RWPE1 (cell line): Measurements from ENCODE around the gene MBOAT1.

Source experiments
- CTCF ChIA-PET: fragments of 350-600 bp; sonication (Branson Sonifier 250); formaldehyde crosslinking; extraction: SDS; loops from one replicate; lab custom pipeline; 2021; lab: Yijun Ruan, JAX
- POLR2A ChIA-PET: fragments of 400-600 bp; formaldehyde crosslinking; extraction: SDS; loops from one replicate; lab custom pipeline; 2020; ENCODE audit warnings: antibody characterized with exemption; ENCODE audit not compliant: low non-redundant PET; lab: Yijun Ruan, JAX
- DNase-seq: peaks from one replicate; pipeline ENCODE4 v3.0.0; 2012; ENCODE audit warnings: low spot score
- H3K27ac ChIP-seq: fragments of 450-650 bp; 2 replicates; pipeline ENCODE4 v1.5.1; 2017
- CTCF ChIP-seq: fragments of 450-650 bp; conservative IDR thresholded peaks from 2 replicates; pipeline ENCODE4 v1.5.1; 2017; ENCODE audit warnings: low read depth, mild to moderate bottlenecking

MBOAT1 gene

DNA sequence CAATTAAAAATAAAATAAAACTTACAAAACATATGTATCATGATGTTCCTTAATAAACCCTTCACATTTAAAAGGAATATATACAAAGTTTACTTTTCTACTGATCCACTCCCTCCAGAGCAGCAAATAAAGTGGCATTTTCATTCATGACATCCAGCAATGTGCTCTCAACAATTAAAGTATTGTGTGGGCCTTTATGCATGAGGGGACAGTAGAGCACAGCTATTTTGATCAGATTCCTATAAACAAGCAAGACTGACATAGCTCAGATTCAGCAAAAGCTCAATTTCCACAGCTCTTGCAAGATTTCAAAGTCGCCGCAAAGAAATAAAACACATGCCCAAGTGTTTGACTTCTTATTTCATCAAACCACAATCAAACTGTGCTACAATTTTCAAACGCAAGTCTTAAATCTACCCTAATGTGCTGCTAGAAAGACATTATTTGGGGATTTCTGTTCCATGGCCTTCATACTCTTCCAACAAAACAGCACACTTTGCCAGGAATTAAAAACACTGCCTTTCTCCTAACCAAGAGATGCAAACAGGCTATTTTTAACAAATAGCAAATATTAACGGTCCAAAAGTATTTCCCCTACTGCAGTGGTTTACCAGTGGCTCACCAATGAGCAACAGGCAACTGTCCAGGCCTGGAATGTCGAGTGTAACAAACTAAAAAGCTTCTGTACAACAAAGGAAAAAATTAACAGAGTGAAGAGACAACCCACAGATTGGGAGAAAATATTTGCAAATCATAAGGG is 52.3 kb downstream of the MBOAT1 start:
- no peak for TF ChIP-seq CTCF
- POLR2A ChIA-PET, result no interaction called here
- DNase-seq, result no peak
- CTCF ChIA-PET, result no interaction called here
- no peak overlapping the region for H3K27ac ChIP-seq

DNA sequence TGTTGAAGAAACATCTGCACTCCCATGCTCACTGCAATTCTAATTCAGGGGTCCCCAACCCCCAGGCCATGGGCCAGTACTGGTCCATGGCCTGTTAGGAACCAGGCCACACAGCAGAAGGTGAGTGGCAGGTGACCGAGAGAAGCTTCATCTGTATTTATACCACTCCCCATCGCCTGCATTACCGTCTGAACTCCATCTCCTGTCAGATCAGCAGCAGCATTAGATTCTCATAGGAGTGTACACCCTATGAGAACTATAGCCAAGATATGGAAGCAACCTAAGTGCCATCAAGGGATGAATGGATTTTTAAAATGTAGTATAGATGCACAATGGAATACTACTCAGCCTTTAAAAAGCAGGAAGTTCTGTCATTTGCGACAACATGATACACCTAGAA is 53.2 kb downstream of the MBOAT1 start:
- DNase-seq, result no peak
- POLR2A ChIA-PET, result no interaction called here
- CTCF ChIA-PET, result no interaction called here
- no peak for TF ChIP-seq CTCF
- no peak overlapping the region for H3K27ac ChIP-seq

- H3K27ac ChIP-seq, result no peak overlapping the region
- no peak for TF ChIP-seq CTCF
- POLR2A ChIA-PET, result no interaction called here
- DNase-seq, result no peak
- CTCF ChIA-PET, result no interaction called here
Measured at GRCh38 chr6:20158676-20159075, 53.6 kb downstream of the MBOAT1 start.

GRCh38 chr6:20156824-20157223 is 55.4 kb downstream of the MBOAT1 start:
- no peak for TF ChIP-seq CTCF
- no peak overlapping the region for H3K27ac ChIP-seq
- ChIA-PET CTCF (interaction anchor here (0.6 kb wide), 1 partner anchor 578 kb away, joined by 3 read pairs; no protein-coding TSS in a partner anchor), POLR2A (no interaction called here)
- no peak for DNase-seq

- H3K27ac ChIP-seq, result no peak overlapping the region
- TF ChIP-seq CTCF, result no peak
- POLR2A ChIA-PET, result no interaction called here
- no peak for DNase-seq
- CTCF ChIA-PET, result no interaction called here
Measured at GRCh38 chr6:20154753-20155152, 57.5 kb downstream of the MBOAT1 start.

GRCh38 chr6:20153194-20153593 is 59.1 kb downstream of the MBOAT1 start:
- no peak for DNase-seq
- ChIA-PET CTCF (no interaction called here), POLR2A (no interaction called here)
- no peak for TF ChIP-seq CTCF
- no peak overlapping the region for H3K27ac ChIP-seq
